ENCODE measurements around the gene SMYD4. TPM values are rescaled to one million over a fixed set of nuclear protein-coding genes. Genes with fewer than 3 reads are reported as not detected.

The SMYD4 gene
- total and polyA plus RNA-seq, 12 donors, result 5.1 to 20.2 (median 14.6) TPM

GRCh38 chr17:1764284-1764683, 65.4 kb downstream of the SMYD4 start:
- no peak overlapping the region for H3K4me3 ChIP-seq
- peak in 6 of 7 donors; percentile 45 to 75 (median 62) for DNase-seq
- no peaks in the 10 kb centered on the region for H3K27me3 ChIP-seq
- H3K4me1 ChIP-seq (replicated peaks in 1 of 2), result peaks cover 0 to 20% of the 10 kb centered on the region in 2 donors
- peak overlapping the region in 4 of 5 donors; percentile 36 to 83 (median 74) for H3K27ac ChIP-seq
- TF ChIP-seq, protein P1, sequence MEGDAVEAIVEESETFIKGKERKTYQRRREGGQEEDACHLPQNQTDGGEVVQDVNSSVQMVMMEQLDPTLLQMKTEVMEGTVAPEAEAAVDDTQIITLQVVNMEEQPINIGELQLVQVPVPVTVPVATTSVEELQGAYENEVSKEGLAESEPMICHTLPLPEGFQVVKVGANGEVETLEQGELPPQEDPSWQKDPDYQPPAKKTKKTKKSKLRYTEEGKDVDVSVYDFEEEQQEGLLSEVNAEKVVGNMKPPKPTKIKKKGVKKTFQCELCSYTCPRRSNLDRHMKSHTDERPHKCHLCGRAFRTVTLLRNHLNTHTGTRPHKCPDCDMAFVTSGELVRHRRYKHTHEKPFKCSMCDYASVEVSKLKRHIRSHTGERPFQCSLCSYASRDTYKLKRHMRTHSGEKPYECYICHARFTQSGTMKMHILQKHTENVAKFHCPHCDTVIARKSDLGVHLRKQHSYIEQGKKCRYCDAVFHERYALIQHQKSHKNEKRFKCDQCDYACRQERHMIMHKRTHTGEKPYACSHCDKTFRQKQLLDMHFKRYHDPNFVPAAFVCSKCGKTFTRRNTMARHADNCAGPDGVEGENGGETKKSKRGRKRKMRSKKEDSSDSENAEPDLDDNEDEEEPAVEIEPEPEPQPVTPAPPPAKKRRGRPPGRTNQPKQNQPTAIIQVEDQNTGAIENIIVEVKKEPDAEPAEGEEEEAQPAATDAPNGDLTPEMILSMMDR (IDR thresholded peaks at IDR 0.05), result no peak
- no peak for TF ChIP-seq POLR2A (IDR thresholded peaks at IDR 0.05)
- no peaks in the 10 kb centered on the region for H3K9me3 ChIP-seq (replicated peaks in 1 of 3)
- intact Hi-C loops (cut with DNase I), result no loop called here
- WGBS, 4 donors, result 41 to 64% (median 46%) methylated on average over 11 of the region's 11 CpGs
- no peaks in the 10 kb centered on the region for H3K36me3 ChIP-seq (replicated peaks in 1 of 2)

GRCh38 chr17:1762901-1763898, 66.5 kb downstream of the SMYD4 start:
- peaks cover 0 to 20% of the 10 kb centered on the region in 2 donors for H3K4me1 ChIP-seq (replicated peaks in 1 of 2)

GRCh38 chr17:1762233-1762900, 67.3 kb downstream of the SMYD4 start:
- peak overlapping the region in 1 of 4 donors; percentile 14 for H3K4me3 ChIP-seq
- WGBS, 4 donors, result 66 to 70% (median 67%) methylated on average over 9 to 21 of the region's 21 CpGs
- intact Hi-C loops (cut with DNase I), result no loop called here
- H3K36me3 ChIP-seq (replicated peaks in 1 of 2), result no peaks in the 10 kb centered on the region
- TF ChIP-seq POLR2A (IDR thresholded peaks at IDR 0.05), result no peak
- TF ChIP-seq, protein P1 (IDR thresholded peaks at IDR 0.05), result no peak
- H3K27me3 ChIP-seq, result no peaks in the 10 kb centered on the region
- H3K27ac ChIP-seq, result peak overlapping the region in 3 of 5 donors; percentile 36 to 83 (median 79)
- no peaks in the 10 kb centered on the region for H3K9me3 ChIP-seq (replicated peaks in 1 of 3)
- DNase-seq, result no peak
- peaks cover 0 to 20% of the 10 kb centered on the region in 2 donors for H3K4me1 ChIP-seq (replicated peaks in 1 of 2)

More at GRCh38 chr17:1762901-1763898, 66.5 kb downstream of the SMYD4 start:
- intact Hi-C loops (cut with DNase I), result no loop called here
- Histone ChIP-seq H3K36me3 (replicated peaks in 1 of 2) (no peaks in the 10 kb centered on the region), H3K4me3 (peak overlapping the region in 1 of 4 donors; percentile 14), H3K27ac (peak overlapping the region in 4 of 5 donors; percentile 36 to 83 (median 74)), H3K9me3 (replicated peaks in 1 of 3) (no peaks in the 10 kb centered on the region), H3K27me3 (no peaks in the 10 kb centered on the region)
- DNase-seq, result peak in 2 of 7 donors; percentile 32 to 36
- 40 to 71% (median 47%) methylated on average over 5 to 22 of the region's 22 CpGs for WGBS, 4 donors
- no peak for TF ChIP-seq POLR2A (IDR thresholded peaks at IDR 0.05)
- TF ChIP-seq, protein P1 (IDR thresholded peaks at IDR 0.05), result no peak

- H3K36me3 ChIP-seq (replicated peaks in 1 of 2), result no peaks in the 10 kb centered on the region
- H3K27me3 ChIP-seq, result no peaks in the 10 kb centered on the region
- no peak overlapping the region for H3K27ac ChIP-seq
- DNase-seq, result no peak
- WGBS, 4 donors, result 68 to 79% (median 77%) methylated on average over 5 of the region's 5 CpGs
- no peaks in the 10 kb centered on the region for H3K9me3 ChIP-seq (replicated peaks in 1 of 3)
- H3K4me1 ChIP-seq (replicated peaks in 1 of 2), result peaks cover 0 to 16% of the 10 kb centered on the region in 2 donors
- H3K4me3 ChIP-seq, result no peak overlapping the region
- intact Hi-C loops (cut with DNase I), result no loop called here
- no peak for TF ChIP-seq POLR2A (IDR thresholded peaks at IDR 0.05)
- TF ChIP-seq, protein P1 (IDR thresholded peaks at IDR 0.05), result no peak
These were observed 70.2 kb downstream of the SMYD4 start for GRCh38 chr17:1759529-1759928.

All from adrenal gland (tissue), 12 donors.